OCI-LY7 (cell line): Measurements from ENCODE around the gene CYP11A1. TPM values are rescaled to one million over a fixed set of nuclear protein-coding genes. Genes with fewer than 3 reads are reported as not detected.
A peak's percentile ranks its signal among the peaks of the same experiment; 100 is the strongest.

Source experiments
- Bru-seq: library from RNA; stranded (reverse); fragments of 400-500 nt; gene quantifications from one replicate; lab custom pipeline; 2021; lab: Mats Ljungman, UMichigan
- BruChase-seq, 2 experiments: library from RNA; stranded (reverse); fragments of 400-500 nt; gene quantifications; one replicate each; lab custom pipeline; 2021; lab: Mats Ljungman, UMichigan
- BruUV-seq: library from RNA; stranded (reverse); fragments of 400-500 nt; replicated peaks from 2 replicates; lab custom pipeline; 2021; lab: Mats Ljungman, UMichigan
- CTCF ChIA-PET: fragments of 300-600 bp; sonication (Branson Sonifier 250); formaldehyde crosslinking; loops from one replicate; lab custom pipeline; 2022; ENCODE audit warnings: antibody characterized with exemption; ENCODE audit not compliant: unreplicated experiment; lab: Charles Lee
- POLR2A ChIA-PET: fragments of 300-600 bp; sonication (Branson Sonifier 250); formaldehyde crosslinking; loops from one replicate; lab custom pipeline; 2022; ENCODE audit warnings: antibody characterized with exemption; lab: Charles Lee
- DNase-seq: peaks from one replicate; pipeline ENCODE4 v3.0.0-alpha.2; 2015; ENCODE audit warnings: low spot score
- H2AFZ ChIP-seq: fragments of 200-600 bp; sonication (generic), shearing (Covaris generic); 2 replicates; pipeline ENCODE4 v1.6.1; 2014; ENCODE audit warnings: mild to moderate bottlenecking, antibody characterized with exemption, low read length, moderate library complexity
- H3K27ac ChIP-seq: fragments of 200-600 bp; sonication (generic); 2 replicates; pipeline ENCODE4 v1.5.1; 2014; ENCODE audit warnings: mixed run types, low read depth, mild to moderate bottlenecking, moderate library complexity, low read length, inconsistent platforms; ENCODE audit not compliant: poor library complexity, severe bottlenecking
- H3K36me3 ChIP-seq: fragments of 200-600 bp; sonication (generic); 2 replicates; pipeline ENCODE4 v1.6.1; 2014; ENCODE audit warnings: mild to moderate bottlenecking, antibody characterized with exemption, low read length, moderate library complexity, mixed read lengths; ENCODE audit not compliant: insufficient read depth
- H3K4me1 ChIP-seq: fragments of 200-600 bp; sonication (generic); 2 replicates; pipeline ENCODE4 v1.5.1; 2014; ENCODE audit warnings: mild to moderate bottlenecking, low read length; ENCODE audit not compliant: insufficient read depth, poor library complexity, severe bottlenecking
- H3K4me2 ChIP-seq: fragments of 200-600 bp; sonication (generic); 2 replicates; pipeline ENCODE4 v1.6.1; 2014; ENCODE audit warnings: mild to moderate bottlenecking, low read length
- H3K4me3 ChIP-seq: fragments of 200-600 bp; sonication (generic); 2 replicates; pipeline ENCODE4 v1.5.1; 2014; ENCODE audit warnings: mild to moderate bottlenecking, low read depth, low read length; ENCODE audit not compliant: poor library complexity, severe bottlenecking
- H3K79me2 ChIP-seq: fragments of 200-600 bp; sonication (generic); 2 replicates; pipeline ENCODE4 v1.6.1; 2016; ENCODE audit warnings: low read depth, mild to moderate bottlenecking, low read length, moderate library complexity, mixed read lengths; ENCODE audit not compliant: insufficient read depth
- H3K9me2 ChIP-seq: fragments of 200-600 bp; sonication (generic); 2 replicates; pipeline ENCODE4 v1.6.1; 2016; ENCODE audit warnings: mild to moderate bottlenecking, low read length, mixed read lengths; ENCODE audit not compliant: insufficient read depth
- H3K9me3 ChIP-seq: fragments of 200-600 bp; sonication (generic); 2 replicates; pipeline ENCODE4 v1.6.1; 2014; ENCODE audit warnings: mild to moderate bottlenecking, mixed run types, low read length, mixed read lengths
- H4K20me1 ChIP-seq: fragments of 200-600 bp; sonication (generic); 2 replicates; pipeline ENCODE4 v1.6.1; 2014; ENCODE audit warnings: mild to moderate bottlenecking, antibody characterized with exemption, low read length, moderate library complexity, mixed read lengths; ENCODE audit not compliant: insufficient read depth
- EZH2phosphoT487 ChIP-seq: fragments of 200-600 bp; sonication (generic); IDR thresholded peaks from 2 replicates; pipeline ENCODE4 v1.6.1; 2018; ENCODE audit warnings: low read depth, borderline replicate concordance, mild to moderate bottlenecking, mixed run types, antibody characterized with exemption, low read length, moderate library complexity, mixed read lengths
- intact Hi-C: fragments of 100-400 bp; cut with micrococcal nuclease; formaldehyde crosslinking; loops from one replicate; pipeline ENCODE4 v1.10.0; 2022; ENCODE audit not compliant: unreplicated experiment
- long read RNA-seq: library from polyadenylated mRNA; stranded (forward); transcript quantifications from one replicate; pipeline ENCODE4 v2.0.0, GENCODE V29; 2022
- total RNA-seq, 2 experiments: library from RNA; depleted of rRNA in 1 of 2; stranded (reverse); fragments of >200 nt in 1 of 2; shearing (Covaris generic) in 1 of 2; gene quantifications; 2 replicates each; pipeline ENCODE4 v1.2.3, GENCODE V29; 2014 to 2022
- TF ChIP-seq, protein P1 (sequence below): fragments of 200-600 bp; sonication (generic); conservative IDR thresholded peaks from 2 replicates; pipeline ENCODE4 v1.5.1; 2014; ENCODE audit warnings: mild to moderate bottlenecking, antibody characterized with exemption, low read length, moderate library complexity, mixed read lengths

Gene CYP11A1
- total RNA-seq (2014; rRNA removed; shearing (Covaris generic)) (not detected in 2 replicates), total RNA-seq (2022) (not detected in 2 replicates), Bru-seq, nascent RNA (not detected), BruChase-seq, experiment 1, labeled RNA remaining after a 6-hour chase (percentile 5 among the genes with signal in this experiment), BruChase-seq, experiment 2, labeled RNA remaining after a 2-hour chase (not detected)
- long read RNA-seq, result 0 reads

DNA sequence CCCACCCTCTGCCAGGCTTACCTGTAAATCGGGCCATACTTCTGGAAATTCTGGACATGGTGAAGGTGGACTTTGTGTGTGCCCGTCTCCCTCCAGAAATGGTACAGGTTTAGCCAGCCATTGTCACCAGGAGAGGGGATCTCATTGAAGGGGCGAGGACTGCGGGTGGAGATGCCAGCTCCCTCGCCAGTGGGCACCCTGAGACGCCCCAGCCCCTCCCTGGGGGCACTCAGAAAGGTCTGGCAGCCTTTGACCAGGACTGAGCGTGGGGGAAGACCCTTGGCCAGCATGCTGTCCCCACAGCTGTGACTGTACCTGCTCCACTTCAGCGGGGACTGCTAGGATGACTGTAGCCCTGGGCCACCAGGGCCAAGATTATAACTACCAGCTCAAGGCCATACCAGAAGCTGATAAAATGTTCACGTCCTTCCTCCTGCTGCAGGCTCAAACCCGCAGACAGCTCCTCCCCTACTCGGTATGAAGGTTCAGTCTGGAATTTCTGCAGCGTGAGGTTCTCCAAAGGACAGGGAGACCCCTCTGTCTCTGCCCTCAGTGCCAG lies at the start of gene CYP11A1:
Gene CYP11A1, minus strand, starts transcription at position 351 of the 559 bp plus-strand sequence. Its CDS starts 61 bp downstream, at position 290.
- Histone ChIP-seq H2AFZ (no peak within 1 kb of the TSS), H3K36me3 (no peaks in the 10 kb centered on the region), H3K4me2 (no peak within 1 kb of the TSS), H3K9me2 (no peaks in the 10 kb centered on the region), H3K79me2 (no peaks in the 10 kb centered on the region), H3K4me1 (no peaks in the 10 kb centered on the region), H4K20me1 (no peaks in the 10 kb centered on the region), H3K27ac (no peak within 1 kb of the TSS), H3K4me3 (no peak within 1 kb of the TSS), H3K9me3 (no peaks in the 10 kb centered on the region)
- ChIA-PET CTCF (no interaction called here), POLR2A (no interaction called here)
- intact Hi-C loops, result no loop called here
- TF ChIP-seq, protein P1, sequence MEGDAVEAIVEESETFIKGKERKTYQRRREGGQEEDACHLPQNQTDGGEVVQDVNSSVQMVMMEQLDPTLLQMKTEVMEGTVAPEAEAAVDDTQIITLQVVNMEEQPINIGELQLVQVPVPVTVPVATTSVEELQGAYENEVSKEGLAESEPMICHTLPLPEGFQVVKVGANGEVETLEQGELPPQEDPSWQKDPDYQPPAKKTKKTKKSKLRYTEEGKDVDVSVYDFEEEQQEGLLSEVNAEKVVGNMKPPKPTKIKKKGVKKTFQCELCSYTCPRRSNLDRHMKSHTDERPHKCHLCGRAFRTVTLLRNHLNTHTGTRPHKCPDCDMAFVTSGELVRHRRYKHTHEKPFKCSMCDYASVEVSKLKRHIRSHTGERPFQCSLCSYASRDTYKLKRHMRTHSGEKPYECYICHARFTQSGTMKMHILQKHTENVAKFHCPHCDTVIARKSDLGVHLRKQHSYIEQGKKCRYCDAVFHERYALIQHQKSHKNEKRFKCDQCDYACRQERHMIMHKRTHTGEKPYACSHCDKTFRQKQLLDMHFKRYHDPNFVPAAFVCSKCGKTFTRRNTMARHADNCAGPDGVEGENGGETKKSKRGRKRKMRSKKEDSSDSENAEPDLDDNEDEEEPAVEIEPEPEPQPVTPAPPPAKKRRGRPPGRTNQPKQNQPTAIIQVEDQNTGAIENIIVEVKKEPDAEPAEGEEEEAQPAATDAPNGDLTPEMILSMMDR, result no peak
- no peak for TF ChIP-seq EZH2phosphoT487
- no peak for DNase-seq
- BruUV-seq, result no TSS peak

DNA sequence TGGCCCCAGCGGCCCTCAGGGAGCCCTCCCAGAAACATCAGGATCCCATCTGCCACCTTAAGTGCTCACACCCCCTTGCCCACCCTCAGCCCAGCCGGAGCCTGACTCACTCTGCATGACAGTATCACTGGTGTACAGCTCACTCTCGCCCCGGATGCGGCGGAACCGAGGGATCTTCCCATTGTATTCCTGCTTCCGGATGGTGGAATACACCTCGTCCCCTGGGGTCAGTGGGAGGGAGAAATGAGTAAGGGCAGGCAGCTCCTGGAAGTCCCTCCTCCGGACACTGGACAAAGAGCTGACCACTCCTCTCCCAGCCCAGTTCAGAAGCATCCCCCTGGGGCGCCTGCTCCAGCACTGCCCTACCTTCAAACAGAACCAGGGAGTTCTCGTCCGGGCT lies 49.8 kb upstream of the CYP11A1 start:
- Histone ChIP-seq H3K9me3 (no peaks in the 10 kb centered on the region), H3K79me2 (no peaks in the 10 kb centered on the region), H3K9me2 (no peaks in the 10 kb centered on the region), H3K36me3 (no peaks in the 10 kb centered on the region), H3K4me3 (no peak overlapping the region), H2AFZ (no peak overlapping the region), H3K4me2 (no peak overlapping the region), H4K20me1 (no peaks in the 10 kb centered on the region), H3K4me1 (peaks cover 24% of the 10 kb centered on the region), H3K27ac (no peak overlapping the region)
- intact Hi-C loops, result no loop called here
- no peak for TF ChIP-seq EZH2phosphoT487
- no TSS peak for BruUV-seq
- no peak for DNase-seq
- ChIA-PET POLR2A (no interaction called here), CTCF (no interaction called here)

DNA sequence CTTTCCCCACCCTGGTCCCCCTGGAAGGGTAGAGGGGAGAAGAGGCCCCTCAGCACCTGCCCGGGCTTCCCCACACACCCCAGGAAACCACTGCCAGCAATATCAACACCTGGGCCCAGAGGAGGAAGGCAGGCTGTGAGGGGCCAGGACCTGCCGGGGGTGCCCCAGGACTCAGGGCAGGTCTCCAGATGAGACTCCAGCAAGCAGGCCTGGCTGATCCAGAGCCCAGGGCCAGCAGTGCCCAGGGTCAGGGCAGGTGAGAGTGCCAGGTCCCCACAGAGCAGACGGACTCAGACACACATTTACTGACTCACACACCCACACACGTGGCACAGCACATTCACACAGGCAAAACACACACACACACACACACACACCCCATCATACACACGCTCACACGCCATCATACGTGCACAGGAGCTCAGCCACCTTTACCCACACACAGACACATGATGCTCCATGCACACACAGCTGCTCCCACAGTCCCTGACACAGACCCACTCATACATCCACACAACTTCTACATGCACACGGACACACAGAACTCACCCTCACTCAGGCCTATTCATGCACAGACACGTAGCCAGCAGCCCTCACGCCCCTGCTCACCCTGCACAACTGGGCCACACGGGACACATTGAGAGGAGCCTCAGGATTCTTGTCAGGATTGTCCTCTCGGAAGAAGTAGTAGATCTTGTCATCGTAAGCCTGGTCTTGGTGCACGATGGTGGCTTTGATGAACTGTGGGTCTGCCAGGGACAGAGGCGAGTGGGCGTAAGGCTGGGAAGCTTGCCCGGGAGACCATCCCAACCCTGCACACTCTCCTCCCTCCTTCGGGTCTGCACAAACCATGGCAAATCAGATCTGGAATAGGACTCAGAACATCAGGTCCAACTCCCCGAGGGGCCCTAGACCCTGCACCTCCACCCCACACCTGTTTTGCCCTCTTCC lies 48.8 kb upstream of the CYP11A1 start:
- POLR2A ChIA-PET, result no interaction called here
- CTCF ChIA-PET, result no interaction called here
- TF ChIP-seq EZH2phosphoT487, result no peak
- intact Hi-C loops, result no loop called here
- DNase-seq, result no peak
- Histone ChIP-seq H3K9me3 (no peaks in the 10 kb centered on the region), H4K20me1 (no peaks in the 10 kb centered on the region), H3K79me2 (no peaks in the 10 kb centered on the region), H3K4me2 (no peak overlapping the region; the same call in 1 of the 2 replicates), H3K27ac (no peak overlapping the region), H2AFZ (no peak overlapping the region), H3K9me2 (no peaks in the 10 kb centered on the region), H3K4me3 (no peak overlapping the region), H3K36me3 (no peaks in the 10 kb centered on the region), H3K4me1 (peaks cover 24% of the 10 kb centered on the region)
- BruUV-seq, result no TSS peak
